Measurements from ENCODE around the gene RRM2.

Gene RRM2

GRCh38 chr2:10171006-10171800 lies 48.7 kb downstream of the RRM2 start:
- FAIRE-seq (no peak), DNase-seq (ENCODE audit: low spot score) (no peak)

GRCh38 chr2:10172033-10172871 lies 49.7 kb downstream of the RRM2 start:
- FAIRE-seq (no peak), DNase-seq (ENCODE audit: low spot score) (no peak)

GRCh38 chr2:10173258-10174005 lies 50.9 kb downstream of the RRM2 start:
- DNase-seq (ENCODE audit: low spot score) (no peak), FAIRE-seq (no peak)

- DNase-seq (ENCODE audit: low spot score) (no peak), FAIRE-seq (no peak)
Measured at GRCh38 chr2:10174173-10174572, 51.6 kb downstream of the RRM2 start.

GRCh38 chr2:10175441-10175840 lies 52.9 kb downstream of the RRM2 start:
- DNase-seq (ENCODE audit: low spot score) (no peak), FAIRE-seq (no peak)

- no peak for DNase-seq (ENCODE audit: low spot score)
- FAIRE-seq, result no peak
Measured at GRCh38 chr2:10178751-10179150, 56.2 kb downstream of the RRM2 start.

GRCh38 chr2:10179422-10179821 lies 56.9 kb downstream of the RRM2 start:
- FAIRE-seq, result no peak

GRCh38 chr2:10180229-10180628 lies 57.7 kb downstream of the RRM2 start:
- DNase-seq (ENCODE audit: low spot score), result no peak
- no peak for FAIRE-seq

More at GRCh38 chr2:10179422-10179821, 56.9 kb downstream of the RRM2 start:
- no peak for DNase-seq (ENCODE audit: low spot score)

Data from urothelium cell line (cell line).